NT2/D1 (cell line): ENCODE measurements around the gene REM1.

ENCODE experiments used
- YY1 ChIP-seq: IDR thresholded peaks from 2 replicates; pipeline ENCODE4 v1.6.1; 2011; ENCODE audit not compliant: insufficient read length, insufficient read depth
- ZNF274 ChIP-seq: IDR thresholded peaks from 2 replicates; pipeline ENCODE4 v1.6.1; 2011; ENCODE audit warnings: mild to moderate bottlenecking, low read depth, low read length

DNA sequence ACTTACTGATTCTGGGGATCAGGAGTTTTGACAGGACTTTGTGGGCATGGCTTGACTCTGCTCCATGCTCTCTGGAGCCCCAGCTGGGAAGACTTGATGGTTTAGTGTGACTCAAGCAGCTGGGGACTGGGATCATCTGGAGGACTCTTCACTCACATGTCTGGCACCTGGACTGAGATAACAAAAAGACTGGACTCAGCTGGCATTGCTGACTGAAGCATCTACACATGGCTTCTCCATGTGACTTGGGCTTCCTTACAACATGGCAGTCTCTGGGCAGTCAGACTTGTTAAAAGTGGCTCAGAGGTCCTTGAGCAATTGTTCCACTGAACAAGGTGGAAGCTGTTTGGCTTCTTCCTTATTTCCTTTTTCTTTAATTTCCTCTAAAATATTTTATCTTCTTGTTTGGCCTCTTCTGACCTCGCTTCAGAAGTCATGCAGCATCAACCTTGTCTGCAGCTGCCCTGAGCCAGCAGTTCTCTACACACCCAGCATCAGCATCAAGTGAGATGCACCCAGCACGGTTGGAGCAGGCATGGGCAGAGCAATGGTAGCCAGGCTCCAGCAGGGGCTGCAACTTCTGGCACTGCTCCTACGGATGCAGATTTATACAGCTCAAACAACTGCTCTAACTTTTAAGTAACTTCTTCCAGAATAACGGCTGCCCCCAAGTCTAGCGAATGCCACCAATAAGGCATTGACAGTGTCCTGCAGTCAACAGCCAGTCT, 33.6 kb downstream of the REM1 start:
- TF ChIP-seq YY1 (no peak), ZNF274 (no peak)
